ENCODE results near the gene ZNF530. TPM values are rescaled to one million over a fixed set of nuclear protein-coding genes. Genes with fewer than 3 reads are reported as not detected.

ZNF530 gene
- 1 to 10 TPM; 4.7 to 7.7 (median 4.9) TPM for total RNA-seq

- DNase-seq (peak; percentile 79), ATAC-seq (peak; percentile 99)
- H3K4me3 Mint-ChIP-seq = peak within 1 kb of the TSS; percentile 87
- H3K36me3 Mint-ChIP-seq (ENCODE audit: insufficient read depth) = peaks cover 41% of the 10 kb centered on the region
- peaks cover 19% of the 10 kb centered on the region for H3K4me1 Mint-ChIP-seq (ENCODE audit: low read depth)
- no peaks in the 10 kb centered on the region for H3K27me3 Mint-ChIP-seq (ENCODE audit: low read depth)
- H3K9me3 Mint-ChIP-seq = peaks cover 28% of the 10 kb centered on the region
Measured at GRCh38 chr19:57599761-57600383, at the start of gene ZNF530. ZNF530 (plus strand) TSS chr19:57599885; CDS start chr19:57604346, 4,461 bp downstream.

DNA sequence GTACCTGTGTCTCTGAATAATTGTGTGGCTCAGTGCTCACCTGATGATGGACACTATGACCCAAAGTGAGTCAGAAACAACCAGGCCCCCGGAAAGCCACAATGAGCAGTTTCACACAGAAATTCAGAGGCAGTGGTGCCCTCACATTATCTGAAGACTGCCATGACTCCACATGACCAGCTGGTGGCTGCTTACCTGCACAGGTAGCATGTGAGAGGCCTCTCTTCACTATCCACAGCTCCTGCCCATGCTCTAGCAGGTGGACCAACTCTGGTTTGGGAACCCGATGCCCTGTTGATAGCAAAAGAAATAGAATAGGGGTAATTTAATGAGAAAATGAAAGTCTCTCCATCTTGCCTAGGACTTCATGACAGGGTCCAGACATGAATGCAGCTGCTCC is 47.3 kb upstream of the ZNF530 start:
- peaks cover 50% of the 10 kb centered on the region for H3K9me3 Mint-ChIP-seq
- no peak for DNase-seq
- no peak overlapping the region for H3K4me3 Mint-ChIP-seq
- peaks cover 5% of the 10 kb centered on the region for H3K4me1 Mint-ChIP-seq (ENCODE audit: low read depth)
- ATAC-seq = no peak
- H3K36me3 Mint-ChIP-seq (ENCODE audit: insufficient read depth) = peaks cover 92% of the 10 kb centered on the region
- H3K27me3 Mint-ChIP-seq (ENCODE audit: low read depth) = no peaks in the 10 kb centered on the region

DNA sequence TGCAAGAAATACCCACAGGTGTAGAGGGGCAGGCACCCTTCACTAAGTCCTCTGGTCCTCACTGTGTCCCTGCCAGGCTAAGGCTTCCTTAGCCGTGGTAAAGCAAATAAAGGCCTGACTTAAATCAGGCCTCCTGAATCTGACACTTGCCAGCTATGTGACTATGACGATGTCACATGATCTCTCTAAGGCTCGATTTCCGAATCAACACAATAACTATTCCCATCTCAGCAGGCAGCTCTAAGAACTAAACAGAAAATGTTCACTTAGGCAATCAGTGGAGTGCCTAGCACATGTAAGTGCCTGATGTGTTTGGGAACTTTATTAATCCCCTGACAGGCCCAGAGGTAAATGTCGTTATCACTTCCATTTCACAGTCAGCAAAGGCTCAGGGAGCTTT is 42.0 kb upstream of the ZNF530 start:
- peak overlapping the region; percentile 93 for H3K4me3 Mint-ChIP-seq
- peaks cover 24% of the 10 kb centered on the region for H3K9me3 Mint-ChIP-seq

GRCh38 chr19:57558525-57558924 is 41.2 kb upstream of the ZNF530 start:
- H3K4me1 Mint-ChIP-seq (ENCODE audit: low read depth) = peaks cover 33% of the 10 kb centered on the region
- peaks cover 25% of the 10 kb centered on the region for H3K9me3 Mint-ChIP-seq
- peaks cover 41% of the 10 kb centered on the region for H3K36me3 Mint-ChIP-seq (ENCODE audit: insufficient read depth)
- ATAC-seq (no peak), DNase-seq (no peak)
- H3K4me3 Mint-ChIP-seq = peak overlapping the region; percentile 93
- H3K27me3 Mint-ChIP-seq (ENCODE audit: low read depth) = peaks cover 3% of the 10 kb centered on the region

More for the DNA sequence above, 42.0 kb upstream of the ZNF530 start:
- peaks cover 35% of the 10 kb centered on the region for H3K4me1 Mint-ChIP-seq (ENCODE audit: low read depth)
- no peak for ATAC-seq
- peaks cover 50% of the 10 kb centered on the region for H3K36me3 Mint-ChIP-seq (ENCODE audit: insufficient read depth)
- peaks cover 3% of the 10 kb centered on the region for H3K27me3 Mint-ChIP-seq (ENCODE audit: low read depth)
- no peak for DNase-seq

GRCh38 chr19:57559008-57559403 is 40.7 kb upstream of the ZNF530 start:
- H3K9me3 Mint-ChIP-seq = peaks cover 27% of the 10 kb centered on the region
- H3K36me3 Mint-ChIP-seq (ENCODE audit: insufficient read depth) = peaks cover 37% of the 10 kb centered on the region

DNA sequence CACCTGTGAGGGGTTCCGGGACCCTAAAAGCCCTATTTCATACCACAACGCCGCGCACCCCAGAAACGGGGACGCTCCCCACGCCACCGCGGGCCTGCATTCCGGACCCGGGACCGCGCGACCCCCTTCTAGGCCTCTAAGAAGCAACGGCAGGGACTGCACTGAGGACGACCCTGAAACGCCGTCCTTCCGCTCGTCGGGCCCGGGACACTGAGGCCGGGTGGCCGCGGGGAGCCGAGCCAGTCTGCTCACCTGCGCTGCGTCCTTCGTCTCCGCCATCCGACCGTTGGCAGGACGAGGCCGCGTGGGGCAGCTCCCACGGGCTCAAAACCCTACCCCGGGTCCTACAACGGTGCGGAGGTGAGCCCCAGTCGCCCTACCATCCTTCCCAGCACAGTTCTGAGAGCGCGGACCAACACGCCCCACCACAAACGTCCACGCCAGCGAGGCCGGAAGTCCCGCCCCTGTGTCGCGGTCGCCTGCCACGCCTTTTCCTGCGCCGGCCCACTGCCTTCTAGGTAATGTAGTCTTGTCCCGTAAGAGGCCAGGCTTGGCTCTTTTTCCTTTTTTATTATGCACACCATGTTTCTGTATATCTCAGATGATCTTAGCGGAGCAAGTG is 40.2 kb upstream of the ZNF530 start, which contains the start of gene ZNF550:
TSS of gene ZNF550 (minus strand) at position 460 of the 622 bp plus-strand sequence. CDS start at position 279, 181 bp downstream.
- DNase-seq (peak; percentile 85), ATAC-seq (peak; percentile 99 to 100)
- H3K27me3 Mint-ChIP-seq (ENCODE audit: low read depth) = peaks cover 3% of the 10 kb centered on the region
- H3K36me3 Mint-ChIP-seq (ENCODE audit: insufficient read depth) = peaks cover 32% of the 10 kb centered on the region
- peaks cover 27% of the 10 kb centered on the region for H3K9me3 Mint-ChIP-seq
- H3K4me1 Mint-ChIP-seq (ENCODE audit: low read depth) = peaks cover 33% of the 10 kb centered on the region
- H3K4me3 Mint-ChIP-seq = peak within 1 kb of the TSS; percentile 93

More at GRCh38 chr19:57559008-57559403, 40.7 kb upstream of the ZNF530 start:
- peak overlapping the region; percentile 93 for H3K4me3 Mint-ChIP-seq
- DNase-seq = no peak
- peak; percentile 14 to 33 for ATAC-seq
- peaks cover 33% of the 10 kb centered on the region for H3K4me1 Mint-ChIP-seq (ENCODE audit: low read depth)
- peaks cover 3% of the 10 kb centered on the region for H3K27me3 Mint-ChIP-seq (ENCODE audit: low read depth)

- Mint-ChIP-seq H3K36me3 (ENCODE audit: insufficient read depth) (peaks cover 27% of the 10 kb centered on the region), H3K9me3 (peaks cover 27% of the 10 kb centered on the region)
- no peak for DNase-seq
Measured at GRCh38 chr19:57560049-57560491, 39.6 kb upstream of the ZNF530 start.

GRCh38 chr19:57563547-57563946 is 36.1 kb upstream of the ZNF530 start:
- H3K4me3 Mint-ChIP-seq = no peak overlapping the region
- H3K36me3 Mint-ChIP-seq (ENCODE audit: insufficient read depth) = peaks cover 1% of the 10 kb centered on the region
- DNase-seq (no peak), ATAC-seq (no peak)
- H3K4me1 Mint-ChIP-seq (ENCODE audit: low read depth) = peaks cover 20% of the 10 kb centered on the region
- H3K27me3 Mint-ChIP-seq (ENCODE audit: low read depth) = peaks cover 3% of the 10 kb centered on the region
- peaks cover 55% of the 10 kb centered on the region for H3K9me3 Mint-ChIP-seq

More at GRCh38 chr19:57560049-57560491, 39.6 kb upstream of the ZNF530 start:
- Mint-ChIP-seq H3K27me3 (ENCODE audit: low read depth) (peaks cover 3% of the 10 kb centered on the region), H3K4me1 (ENCODE audit: low read depth) (peaks cover 33% of the 10 kb centered on the region), H3K4me3 (peak overlapping the region; percentile 93)
- ATAC-seq = peak in 1 of 2 donors; percentile 1

DNA sequence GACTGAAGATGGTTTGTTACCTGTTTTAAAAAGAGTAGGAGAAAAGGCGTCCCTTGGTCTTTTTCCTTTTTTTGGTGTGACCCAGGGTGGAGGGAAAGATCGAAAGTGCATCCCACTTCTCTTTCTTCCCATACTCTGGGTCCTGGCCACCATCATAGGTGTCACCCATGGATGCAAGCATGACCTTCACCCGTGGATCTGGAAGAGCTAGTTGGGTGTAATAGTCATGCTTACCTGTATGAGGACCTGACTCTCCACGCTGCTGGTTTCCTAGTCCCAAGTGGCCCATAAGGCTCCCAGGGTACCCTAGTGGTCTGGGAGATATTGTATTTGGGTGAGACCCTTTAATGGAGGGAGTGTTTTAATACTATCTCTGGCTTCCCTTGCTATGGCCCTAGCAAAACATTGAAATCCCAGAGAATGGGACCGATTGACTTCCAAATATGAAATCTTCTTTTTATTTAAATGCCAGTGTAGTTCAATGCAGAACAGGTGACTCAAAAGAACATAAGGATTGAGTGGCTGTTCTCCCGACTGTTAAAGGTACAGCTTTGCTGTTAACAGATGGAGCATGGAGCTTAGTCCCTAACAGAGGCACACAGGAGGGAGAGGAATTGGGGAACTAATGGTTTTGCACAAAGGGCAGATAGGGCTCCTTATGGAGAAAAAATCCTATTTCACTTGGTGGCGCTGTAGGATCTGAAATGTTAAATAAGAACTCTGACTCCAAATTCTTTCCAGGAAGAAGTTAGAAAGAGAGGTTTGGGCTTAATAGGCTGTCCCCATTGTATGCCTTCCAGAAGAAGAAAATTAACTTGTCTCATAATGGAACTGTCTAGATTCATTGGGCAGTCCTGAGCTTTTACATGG is 33.1 kb upstream of the ZNF530 start:
- peaks cover 60% of the 10 kb centered on the region for H3K9me3 Mint-ChIP-seq
- no peak for ATAC-seq
- no peak for DNase-seq
- no peak overlapping the region for H3K4me3 Mint-ChIP-seq
- no peaks in the 10 kb centered on the region for H3K36me3 Mint-ChIP-seq (ENCODE audit: insufficient read depth)
- no peaks in the 10 kb centered on the region for H3K4me1 Mint-ChIP-seq (ENCODE audit: low read depth)
- H3K27me3 Mint-ChIP-seq (ENCODE audit: low read depth) = peaks cover 3% of the 10 kb centered on the region

GRCh38 chr19:57570707-57571106 is 29.0 kb upstream of the ZNF530 start:
- Mint-ChIP-seq H3K36me3 (ENCODE audit: insufficient read depth) (peaks cover 37% of the 10 kb centered on the region), H3K4me1 (ENCODE audit: low read depth) (no peaks in the 10 kb centered on the region), H3K27me3 (ENCODE audit: low read depth) (no peaks in the 10 kb centered on the region), H3K4me3 (no peak overlapping the region), H3K9me3 (peaks cover 52% of the 10 kb centered on the region)
- ATAC-seq (no peak), DNase-seq (no peak)

DNA sequence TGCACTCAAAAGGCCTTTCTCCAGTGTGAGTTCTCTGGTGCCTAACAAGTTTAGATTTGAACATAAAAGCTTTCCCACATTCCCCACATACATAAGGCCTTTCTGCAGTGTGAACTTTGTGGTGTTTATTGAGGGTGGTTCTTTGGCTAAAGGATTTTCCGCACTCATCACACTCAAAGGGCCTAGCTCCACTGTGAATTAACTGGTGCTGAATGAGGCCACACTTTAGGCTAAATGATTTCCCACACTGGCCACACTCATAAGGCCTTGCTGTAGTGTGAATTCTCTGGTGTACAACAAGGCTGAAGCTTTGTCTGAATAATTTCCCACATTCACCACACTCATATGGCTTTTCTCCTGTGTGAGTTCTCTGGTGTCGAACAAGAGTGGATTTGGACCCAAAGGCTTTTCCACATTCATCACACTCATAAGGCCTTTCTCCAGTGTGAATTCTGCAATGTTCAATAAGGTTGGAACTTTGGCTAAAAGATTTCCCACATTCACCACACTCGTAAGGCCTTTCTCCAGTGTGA is 27.2 kb upstream of the ZNF530 start:
- ATAC-seq = no peak
- H3K27me3 Mint-ChIP-seq (ENCODE audit: low read depth) = no peaks in the 10 kb centered on the region
- peaks cover 53% of the 10 kb centered on the region for H3K36me3 Mint-ChIP-seq (ENCODE audit: insufficient read depth)
- DNase-seq = no peak
- H3K9me3 Mint-ChIP-seq = peaks cover 53% of the 10 kb centered on the region
- no peak overlapping the region for H3K4me3 Mint-ChIP-seq
- H3K4me1 Mint-ChIP-seq (ENCODE audit: low read depth) = peaks cover 8% of the 10 kb centered on the region

- Mint-ChIP-seq H3K9me3 (peaks cover 40% of the 10 kb centered on the region), H3K4me3 (peak overlapping the region; percentile 70), H3K36me3 (ENCODE audit: insufficient read depth) (peaks cover 57% of the 10 kb centered on the region), H3K27me3 (ENCODE audit: low read depth) (no peaks in the 10 kb centered on the region), H3K4me1 (ENCODE audit: low read depth) (peaks cover 20% of the 10 kb centered on the region)
- no peak for DNase-seq
- no peak for ATAC-seq
Measured at GRCh38 chr19:57576661-57577060, 23.0 kb upstream of the ZNF530 start.

DNA sequence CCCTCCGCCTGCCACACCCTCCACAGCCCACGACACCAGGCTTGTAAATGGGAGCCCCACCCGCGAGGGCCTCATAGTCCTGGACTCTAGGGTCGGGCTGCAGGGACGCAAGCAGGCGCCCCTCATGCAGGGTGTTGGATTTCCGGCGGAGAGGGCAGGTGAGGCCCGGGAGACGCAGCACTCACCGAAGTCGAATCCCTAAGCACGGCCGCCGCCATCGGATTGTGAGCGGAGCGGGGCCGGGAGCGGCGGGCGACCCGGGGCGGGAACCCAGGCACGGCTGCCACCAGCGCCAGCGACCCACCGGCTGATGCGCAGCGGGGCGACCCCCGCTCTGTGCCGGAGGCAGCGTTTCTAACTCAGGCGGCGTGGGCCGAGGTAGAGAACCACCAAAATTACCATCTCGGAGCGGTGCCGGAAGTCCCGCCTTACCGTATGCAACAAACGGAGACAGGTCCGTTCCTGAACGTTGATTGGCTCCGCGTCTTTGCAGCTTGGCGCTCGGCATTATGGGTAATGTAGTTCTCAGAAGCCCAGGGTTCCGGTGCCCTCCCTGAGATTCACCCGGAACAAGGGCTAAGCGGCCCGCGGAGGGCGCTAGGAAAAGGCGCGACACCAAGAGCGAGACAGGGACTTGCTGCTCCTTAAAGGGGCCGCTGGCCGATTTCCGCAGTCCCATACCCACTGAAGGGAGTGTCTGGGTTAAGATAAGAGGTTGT is 21.0 kb upstream of the ZNF530 start, which contains the start of gene ZNF416:
TSS of gene ZNF416 (minus strand) at position 425 of the 719 bp plus-strand sequence. CDS start at position 218, 207 bp downstream.
- peaks cover 41% of the 10 kb centered on the region for H3K36me3 Mint-ChIP-seq (ENCODE audit: insufficient read depth)
- ATAC-seq = peak; percentile 94 to 95
- peak within 1 kb of the TSS; percentile 83 for H3K4me3 Mint-ChIP-seq
- peaks cover 22% of the 10 kb centered on the region for H3K4me1 Mint-ChIP-seq (ENCODE audit: low read depth)
- no peaks in the 10 kb centered on the region for H3K27me3 Mint-ChIP-seq (ENCODE audit: low read depth)
- peaks cover 41% of the 10 kb centered on the region for H3K9me3 Mint-ChIP-seq
- peak; percentile 92 for DNase-seq

Data from activated T-cell treated with anti-CD3 and anti-CD28 coated beads, Interleukin-2, amount 50 U/mL, for 4 hours (primary cell).